Breast epithelium (tissue), 4 donors: ENCODE measurements around the gene MRPL41. TPM values are rescaled to one million over a fixed set of nuclear protein-coding genes. Genes with fewer than 3 reads are reported as not detected.
A peak's percentile ranks its signal among the peaks of the same experiment; 100 is the strongest.
"Not testable (repeated sequence)": the region's sequence is repeated elsewhere in the genome, so short reads cannot be mapped to it uniquely, and the experiment has no call there.

Experiments
- DNase-seq, 2 donors: peaks; one replicate each; pipeline ENCODE4 v3.0.0-alpha.2; 2019; ENCODE audit warnings: low spot score in 2 of 2
- H3K27ac ChIP-seq, 2 donors: fragments of 200-600 bp; sonication (generic) in 1 of 2; one replicate each; pipeline ENCODE4 v1.5.1; 2016 to 2019; ENCODE audit warnings: mild to moderate bottlenecking in 1 of 2
- H3K27me3 ChIP-seq, 2 donors: fragments of 200-600 bp; sonication (generic) in 1 of 2; one replicate each; pipeline versions ENCODE4 v1.5.1 to v1.6.0; 2017 to 2019; ENCODE audit warnings: control low read depth in 1 of 2, mild to moderate bottlenecking in 1 of 2
- H3K36me3 ChIP-seq: fragments of 200-600 bp; one replicate; pipeline ENCODE4 v1.5.1; 2019
- H3K4me1 ChIP-seq, 2 donors: fragments of 200-600 bp; sonication (generic); one replicate each; pipeline ENCODE4 v1.5.1; 2016 to 2019; ENCODE audit warnings: control low read depth in 1 of 2
- H3K4me3 ChIP-seq, 3 donors: fragments of 200-600 bp; sonication (generic); 1 replicate in 2 of 3; 2 replicates in 1 of 3; pipeline ENCODE4 v1.5.1; 2016 to 2019; ENCODE audit warnings: mild to moderate bottlenecking in 3 of 3, moderate library complexity in 2 of 3
- H3K9me3 ChIP-seq, 2 donors: fragments of 200-600 bp; sonication (generic) in 1 of 2; one replicate each; pipeline ENCODE4 v1.5.1; 2016 to 2019; ENCODE audit warnings: control low read depth in 1 of 2
- CTCF ChIP-seq, 3 donors: fragments of 450-650 bp; IDR thresholded peaks; one replicate each; pipeline ENCODE4 v1.5.1; 2016 to 2017; ENCODE audit warnings: antibody characterized with exemption in 3 of 3, mild to moderate bottlenecking in 3 of 3, moderate library complexity in 3 of 3
- POLR2A ChIP-seq: fragments of 450-650 bp; IDR thresholded peaks from one replicate; pipeline ENCODE4 v1.6.1; 2016; ENCODE audit warnings: antibody characterized with exemption, mild to moderate bottlenecking, moderate library complexity
- POLR2AphosphoS5 ChIP-seq, 3 donors: sonication (generic); formaldehyde crosslinking; IDR thresholded peaks; one replicate each; pipeline ENCODE4 v1.6.1; 2017; ENCODE audit warnings: antibody characterized with exemption in 3 of 3
- intact Hi-C: fragments of 100-400 bp; cut with DNase I; formaldehyde crosslinking; loops from one replicate; pipeline ENCODE4 v1.15.1; 2023; ENCODE audit warnings: low total_unique reads
- total RNA-seq, 3 donors: library from RNA; depleted of rRNA; stranded (reverse); fragments of >200 nt; gene quantifications; one replicate each; pipeline ENCODE4 v1.1.0, GENCODE V29; 2016

Gene MRPL41
- total RNA-seq, 3 donors from 2014 or later = 45.4 to 71.8 (median 65.4) TPM

GRCh38 chr9:137524981-137525317 is 26.7 kb upstream of the MRPL41 start:
- H3K36me3 ChIP-seq = no peaks in the 10 kb centered on the region
- TF ChIP-seq CTCF (IDR thresholded peaks at IDR 0.05) (no peak), POLR2AphosphoS5 (IDR thresholded peaks at IDR 0.05) (no peak), POLR2A (no peak)
- DNase-seq = no peak
- H3K27ac ChIP-seq = no peak overlapping the region
- H3K4me1 ChIP-seq = no peaks in the 10 kb centered on the region
- intact Hi-C loops = no loop called here
- no peak overlapping the region for H3K4me3 ChIP-seq
- H3K27me3 ChIP-seq = no peaks in the 10 kb centered on the region
- H3K9me3 ChIP-seq = no peaks in the 10 kb centered on the region

GRCh38 chr9:137530331-137530730 is 21.3 kb upstream of the MRPL41 start:
- H3K4me1 ChIP-seq = peaks cover 0 to 8% of the 10 kb centered on the region in 2 donors
- H3K4me3 ChIP-seq = no peak overlapping the region
- no peak overlapping the region for H3K27ac ChIP-seq
- no peaks in the 10 kb centered on the region for H3K9me3 ChIP-seq
- intact Hi-C loops = no loop called here
- no peaks in the 10 kb centered on the region for H3K27me3 ChIP-seq
- no peaks in the 10 kb centered on the region for H3K36me3 ChIP-seq
- no peak for DNase-seq
- TF ChIP-seq CTCF (IDR thresholded peaks at IDR 0.05) = no peak

GRCh38 chr9:137531099-137531765 is 20.4 kb upstream of the MRPL41 start:
- Histone ChIP-seq H3K27ac (peak overlapping the region in 1 of 2 donors; percentile 43), H3K4me1 (peaks cover 0 to 8% of the 10 kb centered on the region in 2 donors), H3K9me3 (no peaks in the 10 kb centered on the region), H3K4me3 (peak overlapping the region in 1 of 3 donors; percentile 8), H3K27me3 (no peaks in the 10 kb centered on the region), H3K36me3 (no peaks in the 10 kb centered on the region)
- TF ChIP-seq POLR2A (no peak), CTCF (IDR thresholded peaks at IDR 0.05) (no peak), POLR2AphosphoS5 (IDR thresholded peaks at IDR 0.05) (no peak)
- intact Hi-C loops = no loop called here
- DNase-seq = no peak

GRCh38 chr9:137532891-137533468 is 18.7 kb upstream of the MRPL41 start:
- H3K4me3 ChIP-seq, DNase-seq, H3K36me3 ChIP-seq, H3K4me1 ChIP-seq, H3K27me3 ChIP-seq, intact Hi-C loops, H3K9me3 ChIP-seq, H3K27ac ChIP-seq: not testable (repeated sequence)

- Histone ChIP-seq H3K27me3 (no peaks in the 10 kb centered on the region), H3K9me3 (no peaks in the 10 kb centered on the region), H3K27ac (no peak overlapping the region), H3K36me3 (no peaks in the 10 kb centered on the region), H3K4me1 (peaks cover 0 to 8% of the 10 kb centered on the region in 2 donors), H3K4me3 (no peak overlapping the region)
- DNase-seq = no peak
- intact Hi-C loops = no loop called here
- TF ChIP-seq CTCF (IDR thresholded peaks at IDR 0.05) (peak in 2 of 3 donors; percentile 39 to 43), POLR2A (no peak), POLR2AphosphoS5 (IDR thresholded peaks at IDR 0.05) (no peak)
These were observed 17.2 kb upstream of the MRPL41 start for GRCh38 chr9:137534256-137535119.
